Ishikawa (cell line): ENCODE data around the gene THOC2.

ENCODE experiments used
- CEBPB ChIP-seq: IDR thresholded peaks from 2 replicates; pipeline ENCODE4 v1.6.1; 2012
- CREB1 ChIP-seq: IDR thresholded peaks from 2 replicates; pipeline ENCODE4 v1.6.1; 2012; ENCODE audit warnings: low read depth
- EGR1 ChIP-seq: IDR thresholded peaks from 2 replicates; pipeline ENCODE4 v1.6.1; 2012
- EP300 ChIP-seq: IDR thresholded peaks from 2 replicates; pipeline ENCODE4 v1.6.1; 2012; ENCODE audit warnings: borderline replicate concordance
- FOXM1 ChIP-seq: IDR thresholded peaks from 2 replicates; pipeline ENCODE4 v1.6.1; 2012; ENCODE audit warnings: low read depth, borderline replicate concordance
- MAX ChIP-seq: IDR thresholded peaks from 2 replicates; pipeline ENCODE4 v1.6.1; 2012
- NFIC ChIP-seq: IDR thresholded peaks from 2 replicates; pipeline ENCODE4 v1.6.1; 2012
- RAD21 ChIP-seq: IDR thresholded peaks from 2 replicates; pipeline ENCODE4 v1.6.1; 2012; ENCODE audit warnings: low read depth
- REST ChIP-seq: IDR thresholded peaks from 2 replicates; pipeline ENCODE4 v1.6.1; 2012; ENCODE audit warnings: low read depth, mild to moderate bottlenecking
- TAF1 ChIP-seq: IDR thresholded peaks from 2 replicates; pipeline ENCODE4 v1.6.1; 2012; ENCODE audit warnings: low read depth, mild to moderate bottlenecking
- TCF12 ChIP-seq: IDR thresholded peaks from 2 replicates; pipeline ENCODE4 v1.6.1; 2012; ENCODE audit warnings: low read depth
- TEAD4 ChIP-seq: IDR thresholded peaks from 2 replicates; pipeline ENCODE4 v1.6.1; 2012
- USF1 ChIP-seq: IDR thresholded peaks from 2 replicates; pipeline ENCODE4 v1.6.1; 2012
- YY1 ChIP-seq: IDR thresholded peaks from 2 replicates; pipeline ENCODE4 v1.6.1; 2012; ENCODE audit warnings: low read depth
- ZBTB7A ChIP-seq: IDR thresholded peaks from 2 replicates; pipeline ENCODE4 v1.6.1; 2012; ENCODE audit warnings: low read depth

THOC2 gene

GRCh38 chrX:123607806-123608205 is 125.0 kb downstream of the THOC2 start:
- TF ChIP-seq EP300 (no peak), EGR1 (no peak)

GRCh38 chrX:123607270-123607669 is 125.6 kb downstream of the THOC2 start:
- TF ChIP-seq MAX = no peak
- TF ChIP-seq YY1 = no peak
- no peak for TF ChIP-seq RAD21
- no peak for TF ChIP-seq EGR1
- no peak for TF ChIP-seq EP300
- no peak for TF ChIP-seq FOXM1
- TF ChIP-seq CEBPB = no peak
- TF ChIP-seq CREB1 = no peak
- TF ChIP-seq TAF1 = no peak
- no peak for TF ChIP-seq NFIC
- TF ChIP-seq TCF12 = no peak
- TF ChIP-seq TEAD4 = no peak
- TF ChIP-seq REST = no peak
- no peak for TF ChIP-seq USF1

GRCh38 chrX:123603491-123603890 is 129.4 kb downstream of the THOC2 start:
- TF ChIP-seq TAF1 = no peak
- TF ChIP-seq CREB1 = no peak
- no peak for TF ChIP-seq NFIC
- TF ChIP-seq FOXM1 = no peak
- TF ChIP-seq EP300 = no peak
- no peak for TF ChIP-seq ZBTB7A
- TF ChIP-seq RAD21 = no peak
- TF ChIP-seq REST = no peak

- no peak for TF ChIP-seq TAF1
Observed at GRCh38 chrX:123601437-123601836, 131.4 kb downstream of the THOC2 start.

- no peak for TF ChIP-seq CEBPB
- no peak for TF ChIP-seq TCF12
- TF ChIP-seq YY1 = no peak
- TF ChIP-seq NFIC = no peak
- no peak for TF ChIP-seq FOXM1
- no peak for TF ChIP-seq ZBTB7A
- TF ChIP-seq USF1 = no peak
- TF ChIP-seq EP300 = no peak
- TF ChIP-seq TEAD4 = no peak
- no peak for TF ChIP-seq CREB1
- TF ChIP-seq EGR1 = no peak
- TF ChIP-seq TAF1 = no peak
- TF ChIP-seq REST = no peak
- no peak for TF ChIP-seq RAD21
- TF ChIP-seq MAX = no peak
Observed at GRCh38 chrX:123600181-123600580, 132.7 kb downstream of the THOC2 start.
